DMS 273 treated with DMSO at 0.1 percent for 48 hours (cell line): ENCODE results near the gene GRPEL1.

ENCODE experiments used
- DNase-seq: peaks from one replicate; lab custom pipeline; 2025; lab: John Stamatoyannopoulos, UW

GRPEL1 gene

DNA sequence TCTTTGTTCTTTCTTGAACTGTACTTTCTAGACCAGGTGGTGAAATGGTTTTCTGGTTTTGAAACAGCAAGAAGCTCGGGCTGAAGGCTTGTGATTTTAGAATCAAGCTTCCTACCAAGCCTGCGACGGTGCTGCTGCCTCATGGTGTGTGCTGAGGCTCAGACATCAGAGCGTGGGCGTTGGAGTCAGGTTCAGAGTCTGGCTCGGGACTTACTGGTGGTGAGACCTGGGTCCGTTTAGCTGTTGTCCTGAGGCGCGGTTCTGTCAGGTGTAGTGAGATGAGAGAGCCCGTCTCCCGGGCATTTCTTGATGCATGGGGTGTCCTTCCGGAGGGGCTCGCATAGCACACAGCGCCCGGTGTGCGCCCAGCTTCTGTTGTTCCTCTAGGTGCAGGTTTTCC lies 44.4 kb downstream of the GRPEL1 start:
- no peak for DNase-seq

- DNase-seq, result no peak
Observed at GRCh38 chr4:7021930-7022664, 45.8 kb downstream of the GRPEL1 start.

GRCh38 chr4:7021355-7021754 lies 46.5 kb downstream of the GRPEL1 start:
- DNase-seq, result no peak

- no peak for DNase-seq
Observed at GRCh38 chr4:7020856-7021255, 47.0 kb downstream of the GRPEL1 start.

GRCh38 chr4:7020290-7020689 lies 47.6 kb downstream of the GRPEL1 start:
- DNase-seq, result no peak

- DNase-seq, result no peak
Observed at GRCh38 chr4:7019367-7019766, 48.5 kb downstream of the GRPEL1 start.

GRCh38 chr4:7018281-7018680 lies 49.6 kb downstream of the GRPEL1 start:
- no peak for DNase-seq

DNA sequence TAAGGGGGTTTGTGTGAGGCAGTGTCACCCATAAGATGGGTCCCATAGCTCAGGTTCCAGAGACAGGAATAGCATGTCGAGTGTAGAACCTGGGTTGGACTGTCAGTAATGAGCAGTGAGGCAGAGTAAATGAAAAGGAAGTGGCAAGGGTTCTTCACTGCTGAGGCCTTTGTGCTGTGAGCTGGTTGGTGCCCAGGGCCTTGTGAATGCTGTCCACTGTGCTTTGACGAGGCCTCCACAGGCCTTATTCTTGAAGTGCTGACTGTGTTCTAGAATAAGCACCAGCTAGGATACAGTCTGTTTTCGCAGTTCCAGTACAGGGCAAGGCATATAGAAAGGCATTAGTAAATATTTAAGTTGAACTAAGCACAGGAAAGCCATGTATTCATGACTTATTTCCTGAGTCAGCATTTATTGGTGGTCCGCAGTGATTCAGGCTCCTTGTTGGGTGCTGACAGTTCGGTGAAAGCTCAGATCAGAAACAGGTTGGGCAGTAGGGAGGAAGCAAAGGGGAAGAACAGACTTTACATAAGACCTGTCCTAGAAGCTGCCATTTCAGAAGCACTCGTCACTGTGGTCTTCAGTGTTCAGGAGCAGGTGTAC lies 50.3 kb downstream of the GRPEL1 start:
- DNase-seq, result no peak

- DNase-seq, result no peak
Observed at GRCh38 chr4:7016512-7016911, 51.4 kb downstream of the GRPEL1 start.

DNA sequence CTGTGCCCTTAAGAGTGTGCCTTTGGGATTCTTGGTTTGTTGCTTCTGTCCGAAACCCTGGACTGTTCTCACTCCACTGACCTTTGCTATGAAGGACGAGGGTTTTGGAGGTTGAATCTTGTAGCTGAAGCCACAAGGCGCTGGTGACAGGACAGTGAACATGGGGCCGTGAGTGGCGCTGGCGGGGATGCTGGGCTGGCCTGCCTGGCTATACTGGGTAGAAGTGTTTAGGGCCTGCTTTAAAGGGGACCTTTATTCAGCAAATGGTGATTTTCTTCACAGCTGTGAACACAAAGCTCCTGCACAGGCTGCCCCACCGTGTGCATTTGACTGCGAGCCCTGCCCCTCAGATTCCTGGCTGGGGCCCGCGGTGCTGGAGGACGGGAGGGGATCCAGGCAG lies 51.8 kb downstream of the GRPEL1 start:
- no peak for DNase-seq

DNA sequence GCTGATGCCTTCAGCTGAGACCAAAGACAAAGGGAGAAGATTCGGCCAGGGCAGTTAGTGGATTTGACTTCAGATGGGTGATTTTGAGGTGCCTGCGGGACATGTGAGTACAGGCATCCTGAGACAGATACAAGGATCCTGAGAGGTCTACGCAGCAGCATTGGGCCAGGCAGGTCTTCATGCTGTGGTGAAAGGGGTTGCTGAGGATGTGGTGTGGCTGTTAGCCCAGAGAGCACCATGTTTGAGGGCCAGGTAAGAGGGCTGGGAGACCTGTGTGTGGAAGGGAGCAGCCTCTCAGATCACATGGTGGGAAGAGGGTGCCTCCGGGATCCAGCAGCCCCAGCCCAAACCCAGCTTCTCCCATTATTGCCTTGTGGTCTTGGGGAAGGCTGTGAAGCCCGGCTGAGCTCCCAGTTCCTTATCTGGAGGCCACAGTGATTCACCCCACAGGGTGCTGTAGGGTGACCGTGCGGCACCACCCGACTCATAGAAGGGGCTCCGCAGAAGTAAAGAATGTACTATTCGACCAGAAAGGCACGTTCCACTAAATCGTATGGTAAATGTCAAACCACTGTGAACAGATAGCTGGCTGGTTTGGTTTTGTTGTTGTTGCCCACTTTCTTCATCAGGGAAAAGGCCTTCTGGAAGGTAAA lies 52.4 kb downstream of the GRPEL1 start:
- DNase-seq, result no peak

GRCh38 chr4:7014815-7015214 lies 53.0 kb downstream of the GRPEL1 start:
- DNase-seq, result no peak

DNA sequence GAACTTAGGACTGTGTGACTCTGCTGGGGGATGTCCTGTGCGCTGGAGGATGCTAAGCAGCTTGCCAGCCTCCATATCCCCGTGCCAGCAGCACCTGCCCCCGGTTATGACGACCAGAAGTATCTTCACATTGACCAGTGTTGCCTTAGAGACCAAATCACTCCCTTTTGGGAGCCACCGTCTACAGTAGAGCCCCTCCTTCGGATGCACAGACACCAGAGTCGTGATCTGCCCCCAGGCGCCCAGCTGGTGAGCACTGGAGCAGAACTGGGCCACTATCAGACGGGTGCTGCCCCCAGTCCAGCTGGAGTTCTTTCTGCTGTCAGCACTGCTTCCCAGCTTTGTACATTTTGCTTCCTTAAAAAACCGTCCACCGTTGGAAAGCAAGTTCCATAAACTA lies 54.7 kb downstream of the GRPEL1 start:
- DNase-seq, result no peak

- DNase-seq, result no peak
Observed at GRCh38 chr4:7009564-7009963, 58.3 kb downstream of the GRPEL1 start.
